Adrenal gland (tissue), 5 donors: Measurements from ENCODE around the gene SPATA12.

Source experiments
- POLR2A ChIP-seq, 2 donors: fragments of 450-650 bp; IDR thresholded peaks; one replicate each; pipeline ENCODE4 v1.6.1; 2017; ENCODE audit warnings: antibody characterized with exemption in 2 of 2, mild to moderate bottlenecking in 2 of 2, moderate library complexity in 1 of 2
- TF ChIP-seq, protein P1 (sequence below), 6 experiments: fragments of 450-650 bp in 4 of 6; fragments of 200-600 bp in 2 of 6; sonication (generic) in 1 of 6; IDR thresholded peaks; 1 replicate in 5 of 6; 2 replicates in 1 of 6; pipeline versions ENCODE4 v1.5.1 to v1.8.0; 2016 to 2021; ENCODE audit warnings: antibody characterized with exemption in 6 of 6, mild to moderate bottlenecking in 2 of 6, moderate library complexity in 1 of 6
- donor health status: DM: no; HTN: no; CAD: no.

DNA sequence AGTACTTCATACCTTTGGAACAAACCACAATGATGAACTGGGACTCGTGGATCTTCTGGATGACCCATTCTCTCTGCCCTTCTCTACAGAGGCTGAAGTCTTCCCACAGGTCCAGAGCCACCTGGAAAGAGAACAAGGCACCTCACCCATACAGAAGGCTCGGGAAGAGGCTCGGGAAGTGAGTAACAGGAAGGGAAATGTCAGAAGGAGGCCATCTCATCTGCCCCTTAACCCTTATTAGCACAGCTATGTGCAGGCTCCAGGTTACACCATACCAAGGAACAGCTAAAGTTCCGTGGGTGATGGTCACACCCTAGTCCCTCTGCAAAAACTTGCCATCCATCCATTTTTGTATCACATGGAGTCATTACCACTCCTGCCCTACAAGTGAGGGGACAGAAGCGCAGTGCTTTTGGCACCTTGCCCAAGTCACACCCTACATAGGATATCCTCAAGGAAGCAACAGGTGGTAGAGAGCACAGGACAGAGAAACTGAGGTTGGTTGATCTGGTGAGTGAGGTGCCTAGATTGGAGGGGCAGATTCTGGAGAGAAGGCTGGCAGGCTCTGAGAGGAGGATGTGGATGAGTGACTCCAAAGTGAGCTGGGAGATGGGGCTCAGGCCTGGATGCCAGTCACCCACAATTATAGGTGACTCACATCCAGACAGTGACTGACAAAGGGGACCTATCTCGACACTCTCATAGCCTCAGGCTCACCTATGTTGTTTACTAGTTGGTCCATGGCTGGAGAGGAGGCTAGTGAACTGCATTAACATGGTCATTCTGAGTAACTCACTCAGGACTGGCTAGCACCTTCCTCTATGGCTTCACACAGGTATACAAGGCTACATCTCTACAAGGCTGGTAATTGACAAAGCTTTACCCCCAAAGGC lies 38.2 kb downstream of the SPATA12 start:
- TF ChIP-seq, protein P1, sequence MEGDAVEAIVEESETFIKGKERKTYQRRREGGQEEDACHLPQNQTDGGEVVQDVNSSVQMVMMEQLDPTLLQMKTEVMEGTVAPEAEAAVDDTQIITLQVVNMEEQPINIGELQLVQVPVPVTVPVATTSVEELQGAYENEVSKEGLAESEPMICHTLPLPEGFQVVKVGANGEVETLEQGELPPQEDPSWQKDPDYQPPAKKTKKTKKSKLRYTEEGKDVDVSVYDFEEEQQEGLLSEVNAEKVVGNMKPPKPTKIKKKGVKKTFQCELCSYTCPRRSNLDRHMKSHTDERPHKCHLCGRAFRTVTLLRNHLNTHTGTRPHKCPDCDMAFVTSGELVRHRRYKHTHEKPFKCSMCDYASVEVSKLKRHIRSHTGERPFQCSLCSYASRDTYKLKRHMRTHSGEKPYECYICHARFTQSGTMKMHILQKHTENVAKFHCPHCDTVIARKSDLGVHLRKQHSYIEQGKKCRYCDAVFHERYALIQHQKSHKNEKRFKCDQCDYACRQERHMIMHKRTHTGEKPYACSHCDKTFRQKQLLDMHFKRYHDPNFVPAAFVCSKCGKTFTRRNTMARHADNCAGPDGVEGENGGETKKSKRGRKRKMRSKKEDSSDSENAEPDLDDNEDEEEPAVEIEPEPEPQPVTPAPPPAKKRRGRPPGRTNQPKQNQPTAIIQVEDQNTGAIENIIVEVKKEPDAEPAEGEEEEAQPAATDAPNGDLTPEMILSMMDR (IDR thresholded peaks at IDR 0.05): no peak
- TF ChIP-seq POLR2A (IDR thresholded peaks at IDR 0.05): no peak
